Chondrocyte (in vitro differentiated cells): ENCODE measurements around the gene ROS1. TPM values are rescaled to one million over a fixed set of nuclear protein-coding genes. Genes with fewer than 3 reads are reported as not detected.
"Not testable (repeated sequence)": the region's sequence is repeated elsewhere in the genome, so short reads cannot be mapped to it uniquely, and the experiment has no call there.

Experiments
- DNase-seq: peaks from one replicate; pipeline ENCODE4 v3.0.0; 2021; ENCODE audit warnings: mixed read lengths, low spot score
- H3K27ac Mint-ChIP-seq: one replicate; pipeline ENCODE4 v1.8.0; 2021; ENCODE audit warnings: mild to moderate bottlenecking, moderate library complexity, mixed read lengths; ENCODE audit not compliant: unreplicated experiment
- H3K27me3 Mint-ChIP-seq: 2 replicates; pipeline ENCODE4 v1.8.0; 2021; ENCODE audit warnings: low read depth, mixed read lengths
- H3K36me3 Mint-ChIP-seq: 2 replicates; pipeline ENCODE4 v1.8.0; 2021; ENCODE audit warnings: low read depth, mixed read lengths
- H3K4me1 Mint-ChIP-seq: 2 replicates; pipeline ENCODE4 v1.8.0; 2021; ENCODE audit warnings: low read depth, mild to moderate bottlenecking, mixed read lengths
- H3K4me3 Mint-ChIP-seq: one replicate; pipeline ENCODE4 v1.8.0; 2021; ENCODE audit warnings: mild to moderate bottlenecking, moderate library complexity, mixed read lengths; ENCODE audit not compliant: unreplicated experiment
- H3K9me3 Mint-ChIP-seq: 2 replicates; pipeline ENCODE4 v1.8.0; 2021; ENCODE audit warnings: low read depth, mixed read lengths
- total RNA-seq: library from RNA; stranded (reverse); gene quantifications from 3 replicates; pipeline ENCODE4 v1.2.1, GENCODE V29; 2021
- TF ChIP-seq, protein P1 (sequence below): fragments of 200-600 bp; sonication (generic); IDR thresholded peaks from 2 replicates; pipeline ENCODE4 v1.5.0; 2021; ENCODE audit warnings: antibody characterized with exemption, mild to moderate bottlenecking, moderate library complexity

ROS1 gene
- total RNA-seq, 1 donor from 2014 or later = not detected

- Mint-ChIP-seq H3K27me3 (no peaks in the 10 kb centered on the region), H3K4me3 (no peak overlapping the region), H3K27ac (peak overlapping the region; percentile 95), H3K9me3 (no peaks in the 10 kb centered on the region), H3K36me3 (no peaks in the 10 kb centered on the region), H3K4me1 (peaks cover 47% of the 10 kb centered on the region)
- TF ChIP-seq, protein P1, sequence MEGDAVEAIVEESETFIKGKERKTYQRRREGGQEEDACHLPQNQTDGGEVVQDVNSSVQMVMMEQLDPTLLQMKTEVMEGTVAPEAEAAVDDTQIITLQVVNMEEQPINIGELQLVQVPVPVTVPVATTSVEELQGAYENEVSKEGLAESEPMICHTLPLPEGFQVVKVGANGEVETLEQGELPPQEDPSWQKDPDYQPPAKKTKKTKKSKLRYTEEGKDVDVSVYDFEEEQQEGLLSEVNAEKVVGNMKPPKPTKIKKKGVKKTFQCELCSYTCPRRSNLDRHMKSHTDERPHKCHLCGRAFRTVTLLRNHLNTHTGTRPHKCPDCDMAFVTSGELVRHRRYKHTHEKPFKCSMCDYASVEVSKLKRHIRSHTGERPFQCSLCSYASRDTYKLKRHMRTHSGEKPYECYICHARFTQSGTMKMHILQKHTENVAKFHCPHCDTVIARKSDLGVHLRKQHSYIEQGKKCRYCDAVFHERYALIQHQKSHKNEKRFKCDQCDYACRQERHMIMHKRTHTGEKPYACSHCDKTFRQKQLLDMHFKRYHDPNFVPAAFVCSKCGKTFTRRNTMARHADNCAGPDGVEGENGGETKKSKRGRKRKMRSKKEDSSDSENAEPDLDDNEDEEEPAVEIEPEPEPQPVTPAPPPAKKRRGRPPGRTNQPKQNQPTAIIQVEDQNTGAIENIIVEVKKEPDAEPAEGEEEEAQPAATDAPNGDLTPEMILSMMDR = no peak
- DNase-seq = no peak
These were observed 22.3 kb upstream of the ROS1 start for GRCh38 chr6:117448011-117448410.

DNA sequence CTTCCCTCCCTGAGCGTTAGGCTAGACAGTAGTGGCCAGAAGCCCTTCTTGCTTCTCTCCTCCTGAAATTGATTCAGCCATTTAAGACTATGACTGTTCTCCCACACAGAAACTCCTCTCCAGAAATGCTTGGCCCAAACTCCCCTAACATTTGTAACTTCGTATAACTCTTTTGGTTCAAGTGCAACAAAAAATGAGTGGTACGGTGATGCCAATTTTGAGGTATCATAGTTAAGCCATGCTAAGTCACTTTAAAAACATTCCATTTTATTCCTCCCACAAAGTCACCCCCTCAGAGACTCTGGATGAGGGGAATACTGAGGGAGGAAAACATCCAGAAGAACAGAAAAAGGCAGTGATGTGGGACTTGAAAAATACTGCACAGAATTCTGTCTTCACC, 21.1 kb upstream of the ROS1 start:
- Mint-ChIP-seq H3K4me1 (peaks cover 50% of the 10 kb centered on the region), H3K9me3 (no peaks in the 10 kb centered on the region), H3K27me3 (no peaks in the 10 kb centered on the region), H3K27ac (peak overlapping the region; percentile 33), H3K4me3 (peak overlapping the region; percentile 19), H3K36me3 (no peaks in the 10 kb centered on the region)
- TF ChIP-seq, protein P1 = no peak
- no peak for DNase-seq

- no peak for DNase-seq
These were observed 18.9 kb upstream of the ROS1 start for GRCh38 chr6:117444600-117444999.

GRCh38 chr6:117442313-117442712, 16.6 kb upstream of the ROS1 start:
- not testable (repeated sequence) for H3K36me3 Mint-ChIP-seq, H3K4me3 Mint-ChIP-seq, H3K27me3 Mint-ChIP-seq, H3K27ac Mint-ChIP-seq, H3K9me3 Mint-ChIP-seq, DNase-seq
- H3K4me1 Mint-ChIP-seq = peaks cover 21% of the 10 kb centered on the region

More at GRCh38 chr6:117444600-117444999, 18.9 kb upstream of the ROS1 start:
- Mint-ChIP-seq H3K4me1 (peaks cover 43% of the 10 kb centered on the region), H3K36me3 (peaks cover 2% of the 10 kb centered on the region), H3K4me3 (no peak overlapping the region), H3K9me3 (peaks cover 2% of the 10 kb centered on the region), H3K27me3 (no peaks in the 10 kb centered on the region), H3K27ac (no peak overlapping the region)
- TF ChIP-seq, protein P1 = no peak

DNA sequence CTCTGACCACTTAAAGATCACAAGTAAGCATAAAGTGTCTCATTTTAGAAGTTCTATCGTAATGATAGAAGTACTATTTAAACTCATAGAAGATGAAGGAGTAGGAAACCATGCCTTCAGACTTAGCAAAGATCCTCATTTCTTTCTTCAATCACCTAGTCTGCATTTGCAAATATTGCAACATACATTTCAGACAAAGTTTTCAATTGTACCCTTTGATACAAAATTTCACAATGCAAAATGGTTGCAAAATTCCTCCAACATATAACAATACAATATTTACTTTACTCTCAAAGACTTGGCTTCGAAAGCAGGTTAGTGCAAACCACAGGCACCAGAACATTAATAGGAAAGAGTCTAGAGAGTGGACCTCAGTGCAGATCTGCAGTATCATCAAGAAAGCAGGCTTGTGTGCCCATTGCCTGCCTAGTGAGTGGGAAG, 16.1 kb upstream of the ROS1 start:
- DNase-seq = no peak
- Mint-ChIP-seq H3K4me3 (no peak overlapping the region), H3K4me1 (peaks cover 16% of the 10 kb centered on the region), H3K9me3 (peaks cover 2% of the 10 kb centered on the region), H3K36me3 (peaks cover 2% of the 10 kb centered on the region), H3K27ac (no peak overlapping the region), H3K27me3 (no peaks in the 10 kb centered on the region)
- TF ChIP-seq, protein P1 = no peak
